ENCODE data around the gene SLC7A9.
"Not testable (repeated sequence)": the region's sequence is repeated elsewhere in the genome, so short reads cannot be mapped to it uniquely, and the experiment has no call there.

The SLC7A9 gene

GRCh38 chr19:32866061-32866460 is 3.5 kb downstream of the SLC7A9 start:
- no peaks in the 10 kb centered on the region for H3K9me3 Mint-ChIP-seq
- H3K4me3 Mint-ChIP-seq = no peak overlapping the region
- H3K27me3 Mint-ChIP-seq = peaks cover 0 to 7% of the 10 kb centered on the region in 2 donors
- ATAC-seq (replicated peaks) = no peak
- H3K36me3 Mint-ChIP-seq (ENCODE audit: insufficient read depth) = no peaks in the 10 kb centered on the region
- H3K4me1 Mint-ChIP-seq (ENCODE audit: low read depth in 2 of 2) = no peaks in the 10 kb centered on the region
- H3K27ac Mint-ChIP-seq = no peak overlapping the region
- no peak for DNase-seq

- Mint-ChIP-seq H3K27ac (no peak overlapping the region), H3K27me3 (peaks cover 0 to 7% of the 10 kb centered on the region in 2 donors), H3K4me1 (ENCODE audit: low read depth in 2 of 2) (no peaks in the 10 kb centered on the region), H3K9me3 (no peaks in the 10 kb centered on the region), H3K36me3 (ENCODE audit: insufficient read depth) (no peaks in the 10 kb centered on the region), H3K4me3 (no peak overlapping the region)
- DNase-seq (no peak), ATAC-seq (replicated peaks) (no peak)
These were observed 4.2 kb downstream of the SLC7A9 start for GRCh38 chr19:32865326-32865725.

- DNase-seq (no peak), ATAC-seq (replicated peaks) (no peak)
- Mint-ChIP-seq H3K27me3 (peaks cover 0 to 7% of the 10 kb centered on the region in 2 donors), H3K27ac (no peak overlapping the region), H3K9me3 (no peaks in the 10 kb centered on the region), H3K4me3 (no peak overlapping the region), H3K36me3 (ENCODE audit: insufficient read depth) (no peaks in the 10 kb centered on the region), H3K4me1 (ENCODE audit: low read depth in 2 of 2) (no peaks in the 10 kb centered on the region)
These were observed 5.1 kb downstream of the SLC7A9 start for GRCh38 chr19:32864318-32865007.

GRCh38 chr19:32863841-32864240 is 5.7 kb downstream of the SLC7A9 start:
- ATAC-seq (replicated peaks) (no peak), DNase-seq (no peak)
- Mint-ChIP-seq H3K27ac (no peak overlapping the region), H3K4me1 (ENCODE audit: low read depth in 2 of 2) (no peaks in the 10 kb centered on the region), H3K27me3 (peaks cover 0 to 7% of the 10 kb centered on the region in 2 donors), H3K9me3 (no peaks in the 10 kb centered on the region), H3K4me3 (no peak overlapping the region), H3K36me3 (ENCODE audit: insufficient read depth) (no peaks in the 10 kb centered on the region)

- no peak overlapping the region for H3K27ac Mint-ChIP-seq
These were observed 6.3 kb downstream of the SLC7A9 start for GRCh38 chr19:32863301-32863700.

GRCh38 chr19:32862741-32863140 is 6.8 kb downstream of the SLC7A9 start:
- no peak for ATAC-seq (replicated peaks)
- no peak for DNase-seq
- no peak overlapping the region for H3K27ac Mint-ChIP-seq
- no peak overlapping the region for H3K4me3 Mint-ChIP-seq
- no peaks in the 10 kb centered on the region for H3K4me1 Mint-ChIP-seq (ENCODE audit: low read depth in 2 of 2)
- no peaks in the 10 kb centered on the region for H3K9me3 Mint-ChIP-seq
- no peaks in the 10 kb centered on the region for H3K36me3 Mint-ChIP-seq (ENCODE audit: insufficient read depth)
- H3K27me3 Mint-ChIP-seq = peaks cover 0 to 7% of the 10 kb centered on the region in 2 donors

More at GRCh38 chr19:32863301-32863700, 6.3 kb downstream of the SLC7A9 start:
- peaks cover 0 to 7% of the 10 kb centered on the region in 2 donors for H3K27me3 Mint-ChIP-seq
- no peak overlapping the region for H3K4me3 Mint-ChIP-seq
- no peak for DNase-seq
- no peaks in the 10 kb centered on the region for H3K4me1 Mint-ChIP-seq (ENCODE audit: low read depth in 2 of 2)
- H3K36me3 Mint-ChIP-seq (ENCODE audit: insufficient read depth) = no peaks in the 10 kb centered on the region
- no peak for ATAC-seq (replicated peaks)
- no peaks in the 10 kb centered on the region for H3K9me3 Mint-ChIP-seq

GRCh38 chr19:32862173-32862572 is 7.4 kb downstream of the SLC7A9 start:
- peaks cover 0 to 7% of the 10 kb centered on the region in 2 donors for H3K27me3 Mint-ChIP-seq
- H3K4me3 Mint-ChIP-seq = no peak overlapping the region
- H3K27ac Mint-ChIP-seq = no peak overlapping the region
- H3K4me1 Mint-ChIP-seq (ENCODE audit: low read depth in 2 of 2) = no peaks in the 10 kb centered on the region
- H3K9me3 Mint-ChIP-seq = no peaks in the 10 kb centered on the region
- H3K36me3 Mint-ChIP-seq (ENCODE audit: insufficient read depth) = no peaks in the 10 kb centered on the region
- DNase-seq = no peak
- ATAC-seq (replicated peaks) = no peak

GRCh38 chr19:32861596-32861995 is 8.0 kb downstream of the SLC7A9 start:
- no peak overlapping the region for H3K4me3 Mint-ChIP-seq
- H3K4me1 Mint-ChIP-seq (ENCODE audit: low read depth in 2 of 2) = no peaks in the 10 kb centered on the region
- ATAC-seq (replicated peaks) (no peak), DNase-seq (no peak)
- H3K36me3 Mint-ChIP-seq (ENCODE audit: insufficient read depth) = no peaks in the 10 kb centered on the region
- peaks cover 0 to 1% of the 10 kb centered on the region in 2 donors for H3K27me3 Mint-ChIP-seq
- no peak overlapping the region for H3K27ac Mint-ChIP-seq
- no peaks in the 10 kb centered on the region for H3K9me3 Mint-ChIP-seq

- H3K27ac Mint-ChIP-seq = no peak overlapping the region
- no peaks in the 10 kb centered on the region for H3K27me3 Mint-ChIP-seq
- ATAC-seq (replicated peaks) (no peak), DNase-seq (no peak)
- no peaks in the 10 kb centered on the region for H3K9me3 Mint-ChIP-seq
- no peak overlapping the region for H3K4me3 Mint-ChIP-seq
- no peaks in the 10 kb centered on the region for H3K36me3 Mint-ChIP-seq (ENCODE audit: insufficient read depth)
- no peaks in the 10 kb centered on the region for H3K4me1 Mint-ChIP-seq (ENCODE audit: low read depth in 2 of 2)
These were observed 10.0 kb downstream of the SLC7A9 start for GRCh38 chr19:32859591-32859990.

GRCh38 chr19:32858559-32858958 is 11.0 kb downstream of the SLC7A9 start:
- no peaks in the 10 kb centered on the region for H3K27me3 Mint-ChIP-seq
- ATAC-seq (replicated peaks) (no peak), DNase-seq (no peak)
- no peaks in the 10 kb centered on the region for H3K9me3 Mint-ChIP-seq
- no peaks in the 10 kb centered on the region for H3K36me3 Mint-ChIP-seq (ENCODE audit: insufficient read depth)
- H3K27ac Mint-ChIP-seq = no peak overlapping the region
- H3K4me1 Mint-ChIP-seq (ENCODE audit: low read depth in 2 of 2) = no peaks in the 10 kb centered on the region
- no peak overlapping the region for H3K4me3 Mint-ChIP-seq

GRCh38 chr19:32858155-32858554 is 11.4 kb downstream of the SLC7A9 start:
- no peaks in the 10 kb centered on the region for H3K9me3 Mint-ChIP-seq
- ATAC-seq (replicated peaks) (no peak), DNase-seq (no peak)
- no peaks in the 10 kb centered on the region for H3K27me3 Mint-ChIP-seq
- H3K4me1 Mint-ChIP-seq (ENCODE audit: low read depth in 2 of 2) = no peaks in the 10 kb centered on the region
- H3K4me3 Mint-ChIP-seq = no peak overlapping the region
- no peak overlapping the region for H3K27ac Mint-ChIP-seq
- no peaks in the 10 kb centered on the region for H3K36me3 Mint-ChIP-seq (ENCODE audit: insufficient read depth)

- DNase-seq (no peak), ATAC-seq (replicated peaks) (no peak)
- Mint-ChIP-seq H3K36me3 (ENCODE audit: insufficient read depth) (no peaks in the 10 kb centered on the region), H3K4me1 (ENCODE audit: low read depth in 2 of 2) (no peaks in the 10 kb centered on the region), H3K4me3 (no peak overlapping the region), H3K27me3 (no peaks in the 10 kb centered on the region), H3K9me3 (no peaks in the 10 kb centered on the region), H3K27ac (no peak overlapping the region)
These were observed 12.0 kb downstream of the SLC7A9 start for GRCh38 chr19:32857584-32857983.

- H3K4me1 Mint-ChIP-seq (ENCODE audit: low read depth in 2 of 2); H3K9me3 Mint-ChIP-seq; ATAC-seq (replicated peaks); H3K36me3 Mint-ChIP-seq (ENCODE audit: insufficient read depth); H3K4me3 Mint-ChIP-seq; H3K27ac Mint-ChIP-seq; H3K27me3 Mint-ChIP-seq; DNase-seq: not testable (repeated sequence)
These were observed 12.7 kb downstream of the SLC7A9 start for GRCh38 chr19:32856818-32857217.

- H3K27ac Mint-ChIP-seq = no peak overlapping the region
- no peak overlapping the region for H3K4me3 Mint-ChIP-seq
- ATAC-seq (replicated peaks) (no peak), DNase-seq (no peak)
- no peaks in the 10 kb centered on the region for H3K9me3 Mint-ChIP-seq
- H3K27me3 Mint-ChIP-seq = no peaks in the 10 kb centered on the region
- no peaks in the 10 kb centered on the region for H3K36me3 Mint-ChIP-seq (ENCODE audit: insufficient read depth)
- no peaks in the 10 kb centered on the region for H3K4me1 Mint-ChIP-seq (ENCODE audit: low read depth in 2 of 2)
These were observed 17.4 kb downstream of the SLC7A9 start for GRCh38 chr19:32852216-32852615.

Measured in effector memory CD8-positive, alpha-beta T cell (primary cell).